Measurements from ENCODE around the gene PDSS2. TPM values are rescaled to one million over a fixed set of nuclear protein-coding genes. Genes with fewer than 3 reads are reported as not detected.
"Not testable (repeated sequence)": the region's sequence is repeated elsewhere in the genome, so short reads cannot be mapped to it uniquely, and the experiment has no call there.

The PDSS2 gene
- total RNA-seq, 1 donor from 2014 or later: 18.7 TPM

- no peaks in the 10 kb centered on the region for H3K9me3 ChIP-seq
- no peak for DNase-seq (ENCODE audit: extremely low spot score in 2 of 2)
- H3K36me3 ChIP-seq: no peaks in the 10 kb centered on the region
- no peak for TF ChIP-seq POLR2A (IDR thresholded peaks at IDR 0.05)
- no peak for TF ChIP-seq POLR2AphosphoS5 (IDR thresholded peaks at IDR 0.05; ENCODE audit: insufficient read depth in 1 of 2, low read depth in 1 of 2)
- no peak for TF ChIP-seq CTCF (IDR thresholded peaks at IDR 0.05)
- intact Hi-C loops (cut with DNase I): no loop called here
- H3K27me3 ChIP-seq: no peaks in the 10 kb centered on the region
- no peak overlapping the region for H3K4me3 ChIP-seq
- no peaks in the 10 kb centered on the region for H3K4me1 ChIP-seq
- no peak overlapping the region for H3K27ac ChIP-seq
Measured at GRCh38 chr6:107154131-107154800, 305.1 kb downstream of the PDSS2 start.

DNA sequence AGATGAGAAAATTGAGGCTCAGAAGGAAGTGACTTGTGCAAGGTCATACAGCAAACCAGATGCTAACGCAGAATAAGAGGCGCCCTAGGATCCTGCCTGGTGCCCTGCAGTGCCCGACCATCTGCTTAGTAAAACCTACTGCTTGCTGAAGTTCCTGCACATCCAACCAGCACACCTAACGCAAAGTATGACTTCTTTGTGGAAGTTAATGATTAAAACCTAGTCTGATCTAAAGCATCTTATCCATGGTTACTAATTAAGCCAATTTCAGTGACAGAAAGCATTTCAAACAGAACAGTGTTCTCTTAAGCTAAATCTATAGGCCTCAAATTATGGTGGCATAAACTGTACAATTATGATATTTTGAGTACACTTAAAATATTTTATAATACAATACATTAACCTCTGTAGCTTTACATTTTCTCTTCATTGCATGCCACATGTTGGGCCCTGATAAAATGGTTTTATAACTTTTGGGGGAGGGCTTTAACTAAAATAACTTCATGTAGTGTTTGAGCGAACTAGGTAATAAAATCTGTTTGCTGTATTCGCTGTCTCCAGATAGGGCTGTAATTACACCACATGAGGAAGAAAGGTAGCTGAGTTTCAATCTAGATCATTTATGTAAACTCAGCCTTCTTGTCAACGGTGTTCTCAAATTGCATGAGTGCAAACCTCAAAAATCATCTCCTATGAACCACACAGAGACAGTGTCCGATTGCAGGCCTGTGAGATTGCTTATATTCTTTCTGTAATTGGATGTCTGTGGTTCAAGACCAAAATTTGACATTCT, 306.5 kb downstream of the PDSS2 start:
- no peaks in the 10 kb centered on the region for H3K36me3 ChIP-seq
- DNase-seq (ENCODE audit: extremely low spot score in 2 of 2): no peak
- H3K27me3 ChIP-seq: no peaks in the 10 kb centered on the region
- H3K9me3 ChIP-seq: no peaks in the 10 kb centered on the region
- H3K27ac ChIP-seq: no peak overlapping the region
- H3K4me3 ChIP-seq: no peak overlapping the region
- TF ChIP-seq CTCF (IDR thresholded peaks at IDR 0.05) (no peak), POLR2AphosphoS5 (IDR thresholded peaks at IDR 0.05; ENCODE audit: insufficient read depth in 1 of 2, low read depth in 1 of 2) (no peak), POLR2A (IDR thresholded peaks at IDR 0.05) (no peak)
- intact Hi-C loops (cut with DNase I): no loop called here
- H3K4me1 ChIP-seq: no peaks in the 10 kb centered on the region

GRCh38 chr6:107144666-107145065, 314.7 kb downstream of the PDSS2 start:
- TF ChIP-seq CTCF (IDR thresholded peaks at IDR 0.05) (no peak), POLR2AphosphoS5 (IDR thresholded peaks at IDR 0.05; ENCODE audit: insufficient read depth in 1 of 2, low read depth in 1 of 2) (no peak), POLR2A (IDR thresholded peaks at IDR 0.05) (no peak)
- Histone ChIP-seq H3K4me1 (no peaks in the 10 kb centered on the region), H3K27ac (no peak overlapping the region), H3K36me3 (no peaks in the 10 kb centered on the region), H3K9me3 (no peaks in the 10 kb centered on the region), H3K4me3 (no peak overlapping the region), H3K27me3 (no peaks in the 10 kb centered on the region)
- intact Hi-C loops (cut with DNase I): no loop called here
- no peak for DNase-seq (ENCODE audit: extremely low spot score in 2 of 2)

DNA sequence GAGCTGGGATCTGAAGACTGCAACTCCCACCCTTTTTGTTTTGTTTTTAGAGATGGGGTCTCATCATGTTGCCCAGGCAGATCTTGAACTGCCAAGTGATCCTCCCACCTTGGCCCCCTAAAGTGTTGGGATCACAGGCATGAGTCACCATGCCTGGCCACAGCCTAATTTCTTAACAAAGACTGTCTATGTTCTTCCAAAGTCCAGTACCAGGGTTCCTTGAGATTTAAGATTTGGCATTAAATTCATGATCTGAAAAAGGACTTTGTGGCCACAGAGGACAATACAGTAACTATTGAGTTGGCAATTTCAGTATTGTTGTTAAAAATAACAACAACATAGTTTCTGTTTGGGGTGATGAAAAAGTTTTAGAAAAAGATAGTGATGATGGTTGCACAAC, 315.4 kb downstream of the PDSS2 start:
- DNase-seq (ENCODE audit: extremely low spot score in 2 of 2): no peak
- Histone ChIP-seq H3K27me3 (no peaks in the 10 kb centered on the region), H3K36me3 (no peaks in the 10 kb centered on the region), H3K4me1 (no peaks in the 10 kb centered on the region), H3K4me3 (no peak overlapping the region), H3K9me3 (no peaks in the 10 kb centered on the region), H3K27ac (no peak overlapping the region)
- intact Hi-C loops (cut with DNase I): no loop called here
- no peak for TF ChIP-seq POLR2AphosphoS5 (IDR thresholded peaks at IDR 0.05; ENCODE audit: insufficient read depth in 1 of 2, low read depth in 1 of 2)
- TF ChIP-seq CTCF (IDR thresholded peaks at IDR 0.05): no peak
- no peak for TF ChIP-seq POLR2A (IDR thresholded peaks at IDR 0.05)

GRCh38 chr6:107140581-107140980, 318.8 kb downstream of the PDSS2 start:
- Histone ChIP-seq H3K9me3 (no peaks in the 10 kb centered on the region), H3K27me3 (no peaks in the 10 kb centered on the region), H3K36me3 (no peaks in the 10 kb centered on the region), H3K27ac (no peak overlapping the region), H3K4me1 (no peaks in the 10 kb centered on the region), H3K4me3 (no peak overlapping the region)
- TF ChIP-seq POLR2A (IDR thresholded peaks at IDR 0.05): no peak
- no peak for TF ChIP-seq CTCF (IDR thresholded peaks at IDR 0.05)
- intact Hi-C loops (cut with DNase I): no loop called here
- no peak for DNase-seq (ENCODE audit: extremely low spot score in 2 of 2)

- H3K9me3 ChIP-seq; H3K36me3 ChIP-seq; H3K4me1 ChIP-seq; intact Hi-C loops (cut with DNase I); H3K4me3 ChIP-seq; H3K27ac ChIP-seq; DNase-seq (ENCODE audit: extremely low spot score in 2 of 2); H3K27me3 ChIP-seq: not testable (repeated sequence)
Measured at GRCh38 chr6:107136324-107136723, 323.0 kb downstream of the PDSS2 start.

- H3K4me1 ChIP-seq; intact Hi-C loops (cut with DNase I); H3K9me3 ChIP-seq; H3K27ac ChIP-seq; DNase-seq (ENCODE audit: extremely low spot score in 2 of 2); H3K4me3 ChIP-seq; H3K36me3 ChIP-seq; H3K27me3 ChIP-seq: not testable (repeated sequence)
Measured at GRCh38 chr6:107135048-107135680, 324.2 kb downstream of the PDSS2 start.
